HG02970 (cell line): ENCODE measurements around the gene ZNF300.
"Not testable (repeated sequence)": the region's sequence is repeated elsewhere in the genome, so short reads cannot be mapped to it uniquely, and the experiment has no call there.

ENCODE experiments used
- ATAC-seq: cut with Tn5 transposase; IDR thresholded peaks from one replicate; pipeline ENCODE4 v1.9.1; 2021; ENCODE audit warnings: mild to moderate bottlenecking, moderate library complexity, moderate number of reproducible peaks; ENCODE audit not compliant: unreplicated experiment, low FRiP score

ZNF300 gene

DNA sequence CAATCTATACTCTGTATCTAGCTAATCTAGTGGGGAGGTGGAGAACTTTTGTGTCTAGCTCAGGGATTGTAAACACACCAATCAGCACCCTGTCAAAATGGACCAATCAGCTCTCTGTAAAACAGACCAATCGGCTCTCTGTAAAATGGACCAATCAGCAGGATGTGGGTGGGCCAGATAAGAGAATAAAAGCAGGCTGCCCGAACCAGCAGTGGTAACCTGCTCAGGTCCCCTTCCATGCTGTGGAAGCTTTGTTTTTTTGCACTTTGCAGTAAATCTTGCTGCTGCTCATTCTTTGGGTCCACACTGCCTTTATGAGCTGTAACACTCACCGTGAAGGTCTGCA is 58.5 kb downstream of the ZNF300 start, which contains the start of gene IRGM:
Gene IRGM, plus strand, starts transcription at position 214 of the 346 bp plus-strand sequence. CDS start 1,603 bp downstream, outside the sequence.
- ATAC-seq: not testable (repeated sequence)

DNA sequence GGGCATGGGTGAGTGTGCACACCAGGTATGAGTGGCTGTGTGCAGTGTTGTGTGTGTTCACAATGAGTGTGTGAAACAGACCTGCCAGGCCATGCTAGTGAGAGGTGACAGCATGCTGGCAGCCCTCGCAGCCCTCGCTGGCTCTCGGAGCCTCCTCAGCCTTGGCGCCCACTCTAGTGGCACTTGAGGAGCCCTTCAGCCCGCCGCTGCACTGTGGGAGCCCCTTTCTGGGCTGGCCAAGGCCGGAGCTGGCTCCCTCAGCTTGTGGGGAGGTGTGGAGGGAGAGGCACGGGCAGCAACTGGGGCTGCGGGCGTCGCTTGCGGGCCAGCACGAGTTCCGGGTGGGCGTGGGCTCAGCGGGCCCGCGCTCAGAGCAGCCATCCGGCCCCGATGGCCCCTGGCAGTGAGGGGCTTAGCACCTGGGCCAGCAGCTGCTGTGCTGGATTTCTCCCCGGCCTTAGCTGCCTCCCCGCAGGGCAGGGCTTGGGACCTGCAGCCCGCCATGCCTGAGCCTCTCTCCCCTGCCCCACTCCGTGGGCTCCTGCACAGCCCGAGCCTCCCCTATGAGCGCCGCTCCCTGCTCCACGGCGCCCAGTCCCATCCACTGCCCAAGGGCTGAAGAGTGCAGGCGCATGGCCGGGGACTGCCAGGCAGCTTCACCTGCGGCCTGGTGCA is 59.5 kb downstream of the ZNF300 start:
- not testable (repeated sequence) for ATAC-seq
